Kidney (tissue), 14 donors: ENCODE data around the gene DPP6. TPM values are rescaled to one million over a fixed set of nuclear protein-coding genes. Genes with fewer than 3 reads are reported as not detected.

ENCODE experiments used
- DNase-seq, 5 donors: peaks; one replicate each; pipeline ENCODE4 v3.0.0-alpha.2; 2013 to 2020
- FAIRE-seq: peaks from 2 replicates; lab custom pipeline; 2012; peaks lifted over from hg19 to GRCh38; lab: Jason Lieb, UNC
- H3K27ac ChIP-seq, 2 donors: one replicate each; pipeline ENCODE4 v1.7.0; 2013; ENCODE audit warnings: low read depth in 2 of 2, low read length in 2 of 2, inconsistent platforms in 1 of 2
- H3K27me3 ChIP-seq: one replicate; pipeline ENCODE4 v1.7.1; 2013; ENCODE audit warnings: low read length, inconsistent platforms; ENCODE audit not compliant: control insufficient read depth, insufficient read depth
- H3K36me3 ChIP-seq, 3 donors: one replicate each; pipeline versions ENCODE4 v1.7.0 to v1.7.1; 2013; ENCODE audit warnings: low read length in 3 of 3, control low read depth in 1 of 3, inconsistent platforms in 1 of 3; ENCODE audit not compliant: insufficient read depth in 3 of 3, control insufficient read depth in 2 of 3
- H3K4me1 ChIP-seq, 3 donors: one replicate each; pipeline versions ENCODE4 v1.7.0 to v1.7.1; 2013; ENCODE audit warnings: low read length in 3 of 3, inconsistent platforms in 1 of 3, low read depth in 1 of 3; ENCODE audit not compliant: control insufficient read depth in 2 of 3, insufficient read depth in 2 of 3
- H3K4me3 ChIP-seq, 3 donors: one replicate each; pipeline versions ENCODE4 v1.7.0 to v1.8.1; 2013; ENCODE audit warnings: low read length in 3 of 3, control low read depth in 1 of 3, inconsistent platforms in 1 of 3
- H3K9ac ChIP-seq, 3 donors: one replicate each; pipeline versions ENCODE4 v1.7.0 to v1.7.1; 2013; ENCODE audit warnings: low read length in 3 of 3, control low read depth in 1 of 3, inconsistent platforms in 1 of 3
- H3K9me3 ChIP-seq, 3 donors: one replicate each; pipeline versions ENCODE4 v1.7.0 to v1.7.1; 2013; ENCODE audit warnings: low read length in 3 of 3, control low read depth in 1 of 3, inconsistent platforms in 1 of 3; ENCODE audit not compliant: control insufficient read depth in 2 of 3, insufficient read depth in 1 of 3
- CTCF ChIP-seq: IDR thresholded peaks from 3 replicates; pipeline ENCODE4 v1.5.1; 2012; ENCODE audit warnings: mild to moderate bottlenecking, moderate library complexity, borderline replicate concordance; ENCODE audit not compliant: insufficient read depth; ENCODE audit errors: extremely low read depth
- intact Hi-C: fragments of 100-400 bp; cut with DNase I; formaldehyde crosslinking; loops from one replicate; pipeline ENCODE4 v1.11.1; 2022
- polyA plus RNA-seq: library from polyadenylated mRNA; stranded (reverse); fragments of 350-450 nt; fragmentation: Illumina TruSeq; extraction: RNeasy Lipid Tissue Mini Kit (QIAGEN cat#74804); gene quantifications from one replicate; pipeline ENCODE4 v1.2.3, GENCODE V29; 2014; ENCODE audit warnings: low read depth, low replicate concordance; ENCODE audit not compliant: insufficient read depth
- total RNA-seq: library from RNA; stranded (reverse); fragmentation: NEBNext Ultra II Directional; extraction: Animal tissue kit (Norgen Biotek cat#: 25700); gene quantifications from one replicate; pipeline ENCODE4 v1.2.1, GENCODE V29; 2021
- donor health status: control.
- donor health status: control.
- donor health status: control.
- donor health status: control.
- donor health status: control.
- donor health status: DM: yes; HTN: yes; CAD: no.
- donor health status: Normal renal cell carcinoma (clear cell type).

The DPP6 gene
- total and polyA plus RNA-seq, 2 donors from 2014 or later: 1.8 to 6.9 TPM

GRCh38 chr7:154765118-154765517 lies 712.9 kb downstream of the DPP6 start:
- DNase-seq (no peak), FAIRE-seq (no peak)
- Histone ChIP-seq H3K9ac (no peak overlapping the region), H3K27me3 (no peaks in the 10 kb centered on the region), H3K4me1 (no peaks in the 10 kb centered on the region), H3K4me3 (no peak overlapping the region), H3K9me3 (peaks cover 0 to 3% (median 0%) of the 10 kb centered on the region in 3 donors), H3K36me3 (no peaks in the 10 kb centered on the region), H3K27ac (no peak overlapping the region)
- intact Hi-C loops: no loop called here
- TF ChIP-seq CTCF: no peak

- H3K27me3 ChIP-seq: no peaks in the 10 kb centered on the region
- TF ChIP-seq CTCF: no peak
- H3K27ac ChIP-seq: no peak overlapping the region
- DNase-seq (peak in 2 of 5 donors; percentile 32 to 50), FAIRE-seq (no peak)
- peaks cover 0 to 3% (median 0%) of the 10 kb centered on the region in 3 donors for H3K9me3 ChIP-seq
- no peak overlapping the region for H3K4me3 ChIP-seq
- intact Hi-C loops: no loop called here
- no peaks in the 10 kb centered on the region for H3K36me3 ChIP-seq
- H3K4me1 ChIP-seq: no peaks in the 10 kb centered on the region
- H3K9ac ChIP-seq: no peak overlapping the region
These were observed 714.9 kb downstream of the DPP6 start for GRCh38 chr7:154767142-154767541.

DNA sequence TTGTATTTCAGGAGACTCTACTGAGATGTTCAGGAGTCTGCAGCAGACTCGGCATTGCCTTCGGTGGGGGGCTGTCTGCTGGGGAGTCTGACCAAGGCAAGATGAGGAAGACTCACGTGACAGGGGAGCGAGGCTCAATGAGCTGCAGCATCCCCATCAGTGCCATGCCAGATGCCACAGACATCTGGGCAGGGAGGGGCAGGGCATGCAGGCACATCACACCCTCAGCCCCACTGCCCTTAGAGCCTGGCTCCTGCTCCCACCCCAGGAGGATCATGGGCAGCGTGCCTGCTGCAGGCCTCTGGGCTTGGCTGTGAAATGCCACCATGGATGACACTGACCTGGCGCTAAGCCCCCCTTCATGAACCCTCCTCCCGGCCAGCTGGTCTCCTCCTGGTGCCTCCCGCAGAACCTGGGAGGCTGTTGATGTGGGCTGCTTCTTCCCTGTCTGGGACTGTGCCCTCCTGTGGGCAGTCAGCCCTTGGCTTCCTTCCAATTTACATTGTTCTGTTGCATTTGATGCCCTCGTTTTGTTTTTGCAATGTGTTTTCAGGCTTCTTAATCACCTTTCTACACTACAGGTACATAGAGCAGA lies 715.7 kb downstream of the DPP6 start:
- DNase-seq: no peak
- H3K27ac ChIP-seq: no peak overlapping the region
- intact Hi-C loops: no loop called here
- H3K9ac ChIP-seq: no peak overlapping the region
- H3K4me1 ChIP-seq: no peaks in the 10 kb centered on the region
- FAIRE-seq: no peak
- H3K36me3 ChIP-seq: no peaks in the 10 kb centered on the region
- H3K4me3 ChIP-seq: no peak overlapping the region
- H3K27me3 ChIP-seq: no peaks in the 10 kb centered on the region
- peaks cover 0 to 3% (median 0%) of the 10 kb centered on the region in 3 donors for H3K9me3 ChIP-seq
- no peak for TF ChIP-seq CTCF

- Histone ChIP-seq H3K36me3 (no peaks in the 10 kb centered on the region), H3K9me3 (peaks cover 0 to 3% (median 0%) of the 10 kb centered on the region in 3 donors), H3K4me1 (no peaks in the 10 kb centered on the region), H3K27me3 (no peaks in the 10 kb centered on the region), H3K27ac (no peak overlapping the region), H3K9ac (no peak overlapping the region), H3K4me3 (no peak overlapping the region)
- DNase-seq: no peak
- FAIRE-seq: no peak
- intact Hi-C loops: no loop called here
- no peak for TF ChIP-seq CTCF
These were observed 716.8 kb downstream of the DPP6 start for GRCh38 chr7:154769001-154769400.
